Fibroblast of lung (primary cell): ENCODE data around the gene PNLIP. TPM values are rescaled to one million over a fixed set of nuclear protein-coding genes. Genes with fewer than 3 reads are reported as not detected.
A peak's percentile ranks its signal among the peaks of the same experiment; 100 is the strongest.

ENCODE experiments used
- DNase-seq, 2 donors: peaks; one replicate each; pipeline versions ENCODE4 v3.0.0 to v3.0.0-alpha.2; 2010; ENCODE audit warnings: low read depth in 2 of 2
- H2AFZ ChIP-seq: 2 replicates; pipeline ENCODE4 v1.5.1; 2012; ENCODE audit warnings: low read length, control low read depth, inconsistent platforms
- H3K27ac ChIP-seq: 2 replicates; pipeline ENCODE4 v1.5.1; 2011; ENCODE audit warnings: low read length, control low read depth; ENCODE audit not compliant: insufficient read depth
- H3K27me3 ChIP-seq: 2 replicates; pipeline ENCODE4 v1.5.1; 2011; ENCODE audit warnings: mild to moderate bottlenecking, low read length; ENCODE audit not compliant: control insufficient read depth, insufficient read depth
- H3K36me3 ChIP-seq: 2 replicates; pipeline ENCODE4 v1.5.1; 2011; ENCODE audit warnings: low read length; ENCODE audit not compliant: control insufficient read depth, insufficient read depth
- H3K4me1 ChIP-seq: 2 replicates; pipeline ENCODE4 v1.5.1; 2011; ENCODE audit warnings: low read length; ENCODE audit not compliant: control insufficient read depth, insufficient read depth; ENCODE audit errors: extremely low read depth
- H3K4me2 ChIP-seq: 2 replicates; pipeline ENCODE4 v1.5.1; 2011; ENCODE audit warnings: low read length, control low read depth; ENCODE audit not compliant: insufficient read depth; ENCODE audit errors: extremely low read depth
- H3K4me3 ChIP-seq, 4 experiments: fragments of 200-600 bp in 1 of 4; sonication (generic) in 1 of 4; replicated peaks in 1 of 4; 2 replicates each; pipeline ENCODE4 v1.5.1; 2011 to 2016; ENCODE audit warnings: low read length in 4 of 4, low read depth in 3 of 4, mild to moderate bottlenecking in 3 of 4, control low read depth in 2 of 4, inconsistent platforms in 1 of 4, mixed read lengths in 1 of 4; ENCODE audit not compliant: insufficient read depth in 1 of 4; ENCODE audit errors: control extremely low read depth in 1 of 4
- H3K79me2 ChIP-seq: 2 replicates; pipeline ENCODE4 v1.5.1; 2012; ENCODE audit warnings: mild to moderate bottlenecking, low read length, inconsistent platforms; ENCODE audit not compliant: control insufficient read depth, insufficient read depth
- H3K9ac ChIP-seq: 2 replicates; pipeline ENCODE4 v1.5.1; 2011; ENCODE audit warnings: mild to moderate bottlenecking, low read length, control low read depth; ENCODE audit not compliant: insufficient read depth
- H3K9me3 ChIP-seq: 2 replicates; pipeline ENCODE4 v1.5.1; 2012; ENCODE audit warnings: low read depth, low read length; ENCODE audit not compliant: control insufficient read depth, insufficient read depth
- H4K20me1 ChIP-seq: 2 replicates; pipeline ENCODE4 v1.5.1; 2011; ENCODE audit warnings: low read length; ENCODE audit not compliant: control insufficient read depth, insufficient read depth; ENCODE audit errors: extremely low read depth
- EZH2 ChIP-seq: IDR thresholded peaks from 2 replicates; pipeline ENCODE4 v1.5.1; 2012; ENCODE audit warnings: low read length, control low read depth, mild to moderate bottlenecking; ENCODE audit errors: missing control alignments
- polyA plus RNA-seq, 2 donors: library from polyadenylated mRNA; depleted of rRNA in 1 of 2; stranded (reverse) in 1 of 2; unstranded in 1 of 2; fragments of >200 nt; gene quantifications; 2 replicates each; pipeline ENCODE4 v1.2.1, GENCODE V29; 2011 to 2012; ENCODE audit warnings: missing spikeins in 1 of 2
- total RNA-seq: library from RNA; depleted of rRNA; stranded (reverse); fragments of >200 nt; gene quantifications from 2 replicates; pipeline ENCODE4 v1.2.1, GENCODE V29; 2014
- TF ChIP-seq, protein P1 (sequence below), 2 donors: IDR thresholded peaks in 1 of 2; conservative IDR thresholded peaks in 1 of 2; 1 replicate in 1 of 2; 2 replicates in 1 of 2; pipeline ENCODE4 v1.5.1; 2011 to 2012; ENCODE audit warnings: low read length in 2 of 2, control low read depth in 1 of 2, inconsistent platforms in 1 of 2, low read depth in 1 of 2, mild to moderate bottlenecking in 1 of 2

Gene PNLIP
- total and polyA plus RNA-seq, 2 donors (not counting 1 experiment from before 2014, with no cell fraction given): not detected

DNA sequence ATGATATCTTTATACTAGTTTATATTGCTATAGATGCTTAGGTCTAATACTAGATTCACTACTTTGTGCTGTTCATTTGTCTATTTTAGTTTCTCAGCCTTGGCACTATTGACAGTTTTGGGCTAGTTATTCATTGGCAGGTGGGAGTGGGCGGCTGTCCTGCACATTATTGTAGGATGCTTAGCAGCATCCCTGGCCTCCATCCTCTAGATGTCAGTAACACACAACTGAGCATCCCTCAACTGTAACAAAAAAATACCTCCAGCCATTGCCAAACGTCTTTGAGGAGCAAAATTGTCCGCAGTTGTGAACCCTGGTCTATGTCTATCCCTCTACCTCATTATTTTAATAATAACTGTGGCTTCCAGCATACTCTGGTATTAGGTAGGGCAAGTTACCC is 34.4 kb upstream of the PNLIP start:
- H3K9ac ChIP-seq: no peak overlapping the region
- TF ChIP-seq, protein P1, sequence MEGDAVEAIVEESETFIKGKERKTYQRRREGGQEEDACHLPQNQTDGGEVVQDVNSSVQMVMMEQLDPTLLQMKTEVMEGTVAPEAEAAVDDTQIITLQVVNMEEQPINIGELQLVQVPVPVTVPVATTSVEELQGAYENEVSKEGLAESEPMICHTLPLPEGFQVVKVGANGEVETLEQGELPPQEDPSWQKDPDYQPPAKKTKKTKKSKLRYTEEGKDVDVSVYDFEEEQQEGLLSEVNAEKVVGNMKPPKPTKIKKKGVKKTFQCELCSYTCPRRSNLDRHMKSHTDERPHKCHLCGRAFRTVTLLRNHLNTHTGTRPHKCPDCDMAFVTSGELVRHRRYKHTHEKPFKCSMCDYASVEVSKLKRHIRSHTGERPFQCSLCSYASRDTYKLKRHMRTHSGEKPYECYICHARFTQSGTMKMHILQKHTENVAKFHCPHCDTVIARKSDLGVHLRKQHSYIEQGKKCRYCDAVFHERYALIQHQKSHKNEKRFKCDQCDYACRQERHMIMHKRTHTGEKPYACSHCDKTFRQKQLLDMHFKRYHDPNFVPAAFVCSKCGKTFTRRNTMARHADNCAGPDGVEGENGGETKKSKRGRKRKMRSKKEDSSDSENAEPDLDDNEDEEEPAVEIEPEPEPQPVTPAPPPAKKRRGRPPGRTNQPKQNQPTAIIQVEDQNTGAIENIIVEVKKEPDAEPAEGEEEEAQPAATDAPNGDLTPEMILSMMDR (conservative IDR thresholded peaks at IDR 0.05 in 1 of 2, IDR thresholded peaks at IDR 0.05 in 1 of 2; ENCODE audit: low read depth in 1 of 2, low read length in 2 of 2): no peak
- no peak for TF ChIP-seq EZH2
- no peaks in the 10 kb centered on the region for H3K36me3 ChIP-seq
- H3K27ac ChIP-seq: no peak overlapping the region
- H2AFZ ChIP-seq: no peak overlapping the region
- no peaks in the 10 kb centered on the region for H3K9me3 ChIP-seq
- no peak overlapping the region for H3K4me3 ChIP-seq
- no peak for DNase-seq
- H3K4me1 ChIP-seq: no peaks in the 10 kb centered on the region
- no peaks in the 10 kb centered on the region for H3K27me3 ChIP-seq
- no peaks in the 10 kb centered on the region for H3K79me2 ChIP-seq
- H4K20me1 ChIP-seq: no peaks in the 10 kb centered on the region
- H3K4me2 ChIP-seq: no peak overlapping the region

DNA sequence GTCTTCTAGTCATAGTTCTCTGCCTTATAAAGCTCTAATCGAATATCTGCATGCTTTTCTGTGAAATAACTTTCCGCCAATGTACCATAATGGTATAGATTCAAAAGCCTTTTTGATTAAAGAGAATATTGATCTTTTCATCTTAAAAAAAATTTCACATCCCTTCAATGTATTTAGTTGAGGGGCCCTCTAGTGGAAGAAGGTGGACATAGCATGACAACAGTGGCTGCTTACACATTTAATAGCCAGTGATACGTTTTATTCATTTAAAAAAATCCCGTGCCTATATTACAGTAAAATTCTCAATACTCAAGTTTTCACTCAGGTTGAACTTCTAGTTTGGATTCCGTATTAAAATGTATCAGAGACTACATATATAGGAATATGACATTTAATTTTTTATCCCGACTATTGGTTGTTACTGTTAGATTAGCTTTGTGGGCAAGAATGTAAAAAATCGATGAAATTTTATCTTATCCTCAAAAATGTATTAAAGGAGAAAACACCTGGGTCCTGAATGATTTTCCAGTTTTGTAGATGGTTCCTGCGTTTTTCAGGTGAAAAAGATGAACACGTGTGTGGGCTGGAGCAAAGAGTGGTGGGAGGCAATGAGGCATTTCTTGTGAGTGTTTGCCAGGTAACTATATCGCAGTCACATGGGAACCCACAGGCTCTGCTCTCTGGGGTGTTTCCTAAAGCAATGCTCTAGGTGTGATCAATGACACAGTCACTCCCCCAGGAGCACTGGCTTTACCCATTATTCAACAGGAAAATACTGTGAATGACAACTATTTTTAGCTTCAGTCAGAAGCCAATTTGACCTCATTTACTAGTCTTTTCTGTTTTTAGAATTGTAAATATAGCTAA is 24.1 kb upstream of the PNLIP start:
- Histone ChIP-seq H3K27ac (no peak overlapping the region), H3K4me1 (no peaks in the 10 kb centered on the region), H3K36me3 (no peaks in the 10 kb centered on the region), H3K4me2 (no peak overlapping the region), H3K9me3 (no peaks in the 10 kb centered on the region), H3K9ac (no peak overlapping the region), H3K27me3 (no peaks in the 10 kb centered on the region), H2AFZ (no peak overlapping the region), H3K79me2 (no peaks in the 10 kb centered on the region), H4K20me1 (no peaks in the 10 kb centered on the region), H3K4me3 (no peak overlapping the region)
- TF ChIP-seq EZH2: no peak
- TF ChIP-seq, protein P1 (conservative IDR thresholded peaks at IDR 0.05 in 1 of 2, IDR thresholded peaks at IDR 0.05 in 1 of 2; ENCODE audit: low read depth in 1 of 2, low read length in 2 of 2): peak; percentile 77 to 86
- DNase-seq: peak; percentile 27 to 57

DNA sequence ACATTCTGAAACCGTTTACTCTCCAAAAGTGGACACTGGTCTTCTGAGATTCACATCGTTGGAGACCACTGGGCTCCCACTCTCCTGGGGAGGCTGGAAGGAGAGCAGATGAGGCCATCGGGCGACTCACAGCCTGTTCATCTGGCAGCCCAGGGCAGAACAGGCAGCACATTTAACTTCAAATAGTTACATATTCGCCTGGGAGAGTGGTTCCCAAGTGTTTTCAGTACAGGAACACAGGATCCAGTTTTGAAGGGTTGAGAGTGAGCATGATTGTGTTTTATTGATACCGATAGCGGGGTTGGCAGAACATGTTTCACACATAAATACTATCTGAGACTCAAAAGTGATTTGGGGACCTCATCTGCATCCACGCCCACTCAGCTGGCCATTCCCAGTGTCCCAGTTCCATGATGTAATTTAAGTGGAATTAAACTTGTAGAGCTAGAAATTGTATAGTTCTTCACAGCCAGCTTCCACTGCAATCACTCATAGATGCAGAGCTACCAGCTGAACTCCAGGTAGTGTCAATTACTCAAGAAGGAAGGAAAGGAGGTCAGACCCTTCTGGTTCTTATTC is 22.8 kb upstream of the PNLIP start:
- Histone ChIP-seq H3K4me3 (no peak overlapping the region), H4K20me1 (no peaks in the 10 kb centered on the region), H3K4me1 (no peaks in the 10 kb centered on the region), H3K27ac (no peak overlapping the region), H3K79me2 (no peaks in the 10 kb centered on the region), H3K9ac (no peak overlapping the region), H2AFZ (no peak overlapping the region), H3K27me3 (no peaks in the 10 kb centered on the region), H3K36me3 (no peaks in the 10 kb centered on the region), H3K9me3 (no peaks in the 10 kb centered on the region), H3K4me2 (no peak overlapping the region)
- TF ChIP-seq, protein P1 (conservative IDR thresholded peaks at IDR 0.05 in 1 of 2, IDR thresholded peaks at IDR 0.05 in 1 of 2; ENCODE audit: low read depth in 1 of 2, low read length in 2 of 2): no peak
- TF ChIP-seq EZH2: no peak
- DNase-seq: no peak
